Activated CD8-positive, alpha-beta memory T cell treated with anti-CD3 and anti-CD28 coated beads for 4 hours (primary cell): Measurements from ENCODE around the gene ZNF10.

Experiments
- DNase-seq, 2 donors: peaks; one replicate each; pipeline ENCODE4 v3.0.0-alpha.2; 2020; ENCODE audit warnings: low read depth in 2 of 2

The ZNF10 gene

DNA sequence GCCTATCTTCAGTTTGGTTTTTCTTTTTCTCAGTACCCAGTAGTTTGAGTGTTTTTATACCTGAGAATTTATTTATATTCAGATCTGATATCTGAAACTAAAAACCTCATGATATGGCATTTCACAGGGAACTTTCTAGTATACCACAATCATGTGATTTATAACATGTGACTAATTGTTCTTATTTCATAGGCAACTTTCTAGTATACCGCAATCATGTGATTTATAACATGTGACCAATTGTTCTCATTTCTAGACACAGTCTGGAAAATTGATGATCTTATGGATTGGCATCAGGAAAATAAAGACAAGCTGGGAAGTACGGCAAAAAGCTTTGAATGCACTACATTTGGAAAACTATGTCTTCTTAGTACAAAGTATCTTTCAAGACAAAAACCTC lies 71.5 kb downstream of the ZNF10 start:
- DNase-seq = no peak

DNA sequence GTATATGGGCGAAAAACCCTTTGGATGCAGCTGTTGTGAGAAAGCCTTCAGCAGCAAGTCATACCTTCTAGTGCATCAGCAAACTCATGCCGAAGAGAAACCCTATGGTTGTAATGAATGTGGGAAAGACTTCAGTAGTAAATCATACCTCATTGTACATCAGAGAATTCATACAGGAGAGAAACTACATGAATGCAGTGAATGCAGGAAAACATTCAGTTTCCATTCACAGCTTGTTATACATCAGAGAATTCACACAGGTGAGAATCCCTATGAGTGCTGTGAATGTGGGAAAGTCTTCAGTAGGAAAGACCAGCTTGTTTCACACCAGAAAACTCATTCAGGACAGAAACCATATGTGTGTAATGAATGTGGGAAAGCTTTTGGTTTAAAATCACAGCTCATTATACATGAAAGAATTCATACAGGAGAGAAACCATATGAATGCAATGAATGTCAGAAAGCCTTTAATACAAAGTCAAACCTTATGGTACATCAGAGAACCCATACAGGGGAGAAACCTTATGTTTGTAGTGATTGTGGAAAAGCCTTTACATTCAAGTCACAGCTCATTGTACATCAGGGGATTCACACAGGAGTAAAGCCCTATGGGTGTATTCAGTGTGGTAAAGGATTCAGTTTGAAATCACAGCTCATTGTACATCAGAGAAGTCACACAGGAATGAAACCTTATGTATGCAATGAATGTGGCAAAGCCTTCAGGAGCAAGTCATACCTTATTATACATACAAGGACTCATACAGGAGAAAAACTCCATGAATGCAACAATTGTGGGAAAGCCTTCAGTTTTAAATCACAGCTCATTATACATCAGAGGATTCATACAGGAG lies 72.3 kb downstream of the ZNF10 start:
- no peak for DNase-seq

- no peak for DNase-seq
These were observed 73.2 kb downstream of the ZNF10 start for GRCh38 chr12:133203344-133204263.

- no peak for DNase-seq
These were observed 73.8 kb downstream of the ZNF10 start for GRCh38 chr12:133204264-133204603.

DNA sequence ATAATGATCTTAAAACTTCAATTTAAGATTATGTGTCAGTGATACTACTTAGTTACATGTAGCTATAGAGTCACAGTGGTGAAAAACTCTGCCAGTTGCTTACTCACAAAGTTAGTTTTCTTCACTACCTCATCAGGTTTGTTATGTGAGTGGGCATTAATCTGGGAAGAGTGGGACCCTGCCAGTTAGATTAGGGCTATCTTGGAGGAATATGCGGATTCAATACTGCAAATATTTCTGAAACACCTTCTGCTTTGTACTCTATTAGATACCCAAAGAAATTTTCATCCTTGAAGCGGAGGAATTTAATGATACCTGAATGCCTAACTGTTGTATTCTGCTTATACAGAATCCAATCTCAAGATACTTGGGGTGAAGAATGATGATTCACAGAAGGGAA lies 76.0 kb downstream of the ZNF10 start:
- no peak for DNase-seq
